Uterus (tissue), 4 donors: ENCODE results near the gene ZNF84. TPM values are rescaled to one million over a fixed set of nuclear protein-coding genes. Genes with fewer than 3 reads are reported as not detected.

Experiments used
- DNase-seq, 2 donors: peaks; one replicate each; pipeline ENCODE4 v3.0.0-alpha.2; 2019 to 2020
- H3K27ac ChIP-seq, 2 donors: fragments of 200-600 bp; sonication (generic); 1 replicate in 1 of 2; 2 replicates in 1 of 2; pipeline ENCODE4 v1.5.1; 2016 to 2018
- H3K27me3 ChIP-seq, 2 donors: fragments of 200-600 bp; sonication (generic); one replicate each; pipeline ENCODE4 v1.5.1; 2018 to 2019; ENCODE audit warnings: control low read depth in 1 of 2
- H3K36me3 ChIP-seq, 2 donors: fragments of 200-600 bp; sonication (generic); one replicate each; pipeline ENCODE4 v1.5.1; 2019; ENCODE audit warnings: control low read depth in 1 of 2
- H3K4me1 ChIP-seq, 2 donors: fragments of 200-600 bp; sonication (generic); one replicate each; pipeline ENCODE4 v1.5.1; 2018 to 2019; ENCODE audit warnings: control low read depth in 1 of 2
- H3K4me3 ChIP-seq, 2 donors: fragments of 200-600 bp; sonication (generic); 1 replicate in 1 of 2; 2 replicates in 1 of 2; pipeline ENCODE4 v1.5.1; 2018 to 2019; ENCODE audit warnings: mild to moderate bottlenecking in 1 of 2
- H3K9me3 ChIP-seq, 2 donors: fragments of 200-600 bp; sonication (generic); one replicate each; pipeline ENCODE4 v1.5.1; 2019; ENCODE audit warnings: control low read depth in 1 of 2
- POLR2A ChIP-seq, 2 donors: fragments of 450-650 bp; IDR thresholded peaks; one replicate each; pipeline ENCODE4 v1.6.1; 2016; ENCODE audit warnings: antibody characterized with exemption in 2 of 2, mild to moderate bottlenecking in 1 of 2, moderate library complexity in 1 of 2
- intact Hi-C: fragments of 100-400 bp; cut with DNase I; formaldehyde crosslinking; loops from one replicate; pipeline ENCODE4 v1.15.1; 2023; ENCODE audit warnings: low total_unique reads
- total RNA-seq, 4 donors: library from RNA; depleted of rRNA in 3 of 4; stranded (reverse); fragments of >200 nt in 3 of 4; gene quantifications; one replicate each; pipeline versions ENCODE4 v1.1.0 to v1.2.4, GENCODE V29; 2014 to 2023
- TF ChIP-seq, protein P1 (sequence below), 4 experiments: fragments of 200-600 bp in 2 of 4; fragments of 450-650 bp in 2 of 4; sonication (generic) in 2 of 4; IDR thresholded peaks; one replicate each; pipeline ENCODE4 v1.5.1; 2016 to 2019; ENCODE audit warnings: antibody characterized with exemption in 4 of 4, mild to moderate bottlenecking in 2 of 4, moderate library complexity in 1 of 4
- donor health status: DM: yes; HTN: yes; CAD: no.

Gene ZNF84
- total RNA-seq, 4 donors from 2014 or later: 29.7 to 452 (median 75.6) TPM

- no peak overlapping the region for H3K4me3 ChIP-seq
- H3K27me3 ChIP-seq: no peaks in the 10 kb centered on the region
- H3K9me3 ChIP-seq: peaks cover 3 to 92% of the 10 kb centered on the region in 2 donors
- no peaks in the 10 kb centered on the region for H3K4me1 ChIP-seq
- no peak for TF ChIP-seq POLR2A (IDR thresholded peaks at IDR 0.05)
- TF ChIP-seq, protein P1, sequence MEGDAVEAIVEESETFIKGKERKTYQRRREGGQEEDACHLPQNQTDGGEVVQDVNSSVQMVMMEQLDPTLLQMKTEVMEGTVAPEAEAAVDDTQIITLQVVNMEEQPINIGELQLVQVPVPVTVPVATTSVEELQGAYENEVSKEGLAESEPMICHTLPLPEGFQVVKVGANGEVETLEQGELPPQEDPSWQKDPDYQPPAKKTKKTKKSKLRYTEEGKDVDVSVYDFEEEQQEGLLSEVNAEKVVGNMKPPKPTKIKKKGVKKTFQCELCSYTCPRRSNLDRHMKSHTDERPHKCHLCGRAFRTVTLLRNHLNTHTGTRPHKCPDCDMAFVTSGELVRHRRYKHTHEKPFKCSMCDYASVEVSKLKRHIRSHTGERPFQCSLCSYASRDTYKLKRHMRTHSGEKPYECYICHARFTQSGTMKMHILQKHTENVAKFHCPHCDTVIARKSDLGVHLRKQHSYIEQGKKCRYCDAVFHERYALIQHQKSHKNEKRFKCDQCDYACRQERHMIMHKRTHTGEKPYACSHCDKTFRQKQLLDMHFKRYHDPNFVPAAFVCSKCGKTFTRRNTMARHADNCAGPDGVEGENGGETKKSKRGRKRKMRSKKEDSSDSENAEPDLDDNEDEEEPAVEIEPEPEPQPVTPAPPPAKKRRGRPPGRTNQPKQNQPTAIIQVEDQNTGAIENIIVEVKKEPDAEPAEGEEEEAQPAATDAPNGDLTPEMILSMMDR (IDR thresholded peaks at IDR 0.05): no peak
- intact Hi-C loops: no loop called here
- no peak for DNase-seq
- H3K36me3 ChIP-seq: no peaks in the 10 kb centered on the region
- no peak overlapping the region for H3K27ac ChIP-seq
These were observed 26.2 kb downstream of the ZNF84 start for GRCh38 chr12:133063556-133063955.

DNA sequence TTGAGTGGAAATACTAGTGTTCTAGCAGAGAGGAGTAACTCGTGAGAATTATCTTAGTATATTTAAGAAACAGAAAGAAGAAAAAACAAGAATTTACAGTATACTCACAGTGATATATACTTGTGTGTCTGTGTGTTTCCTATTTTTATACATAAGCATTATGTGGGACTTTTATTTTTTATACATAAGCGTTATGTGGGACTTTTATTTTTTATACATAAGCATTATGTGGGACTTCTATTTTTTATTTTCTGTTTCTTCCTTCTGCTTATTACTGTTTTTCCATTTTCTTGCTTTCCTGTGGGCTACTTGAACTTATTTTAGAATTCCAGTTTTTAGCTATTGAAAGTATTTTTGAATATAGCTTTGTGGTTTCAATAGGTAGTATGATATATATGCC, 36.5 kb downstream of the ZNF84 start:
- no peak for DNase-seq
- Histone ChIP-seq H3K36me3 (no peaks in the 10 kb centered on the region), H3K27me3 (no peaks in the 10 kb centered on the region), H3K4me3 (no peak overlapping the region), H3K27ac (no peak overlapping the region), H3K4me1 (no peaks in the 10 kb centered on the region), H3K9me3 (peaks cover 0 to 58% of the 10 kb centered on the region in 2 donors)
- intact Hi-C loops: no loop called here
- TF ChIP-seq, protein P1 (IDR thresholded peaks at IDR 0.05): no peak
- TF ChIP-seq POLR2A (IDR thresholded peaks at IDR 0.05): no peak

DNA sequence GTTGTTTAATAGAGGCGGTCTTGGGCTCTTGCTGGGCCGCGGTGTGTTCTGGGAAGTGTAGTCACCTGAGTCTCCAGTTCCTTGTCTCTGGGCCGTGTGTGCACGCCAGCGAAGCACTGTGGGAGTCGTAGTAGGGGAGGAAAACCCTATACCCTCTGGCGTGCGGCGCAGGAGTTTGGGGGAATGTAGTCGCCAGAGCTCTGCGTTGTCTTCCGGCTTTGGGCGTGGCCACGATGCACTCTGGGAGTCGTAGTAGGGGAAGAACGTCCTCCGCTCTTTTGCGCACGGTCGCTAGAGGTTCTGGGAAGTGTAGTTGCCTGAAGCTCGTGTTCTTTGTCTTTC, 42.7 kb downstream of the ZNF84 start:
- Histone ChIP-seq H3K27me3 (no peaks in the 10 kb centered on the region), H3K27ac (peak overlapping the region; percentile 96 to 98), H3K4me1 (no peaks in the 10 kb centered on the region), H3K36me3 (no peaks in the 10 kb centered on the region), H3K4me3 (peak overlapping the region; percentile 91 to 95), H3K9me3 (peaks cover 0 to 60% of the 10 kb centered on the region in 2 donors)
- peak; percentile 98 for DNase-seq
- TF ChIP-seq, protein P1 (IDR thresholded peaks at IDR 0.05): peak in 1 of 4 experiments; percentile 0
- TF ChIP-seq POLR2A (IDR thresholded peaks at IDR 0.05): no peak
- intact Hi-C loops: loop anchor here (5.0 kb wide), 1 partner anchor 43 kb away; the partner anchor contains the start of gene ZNF84

GRCh38 chr12:133080368-133081158, 43.3 kb downstream of the ZNF84 start, which contains the start of gene ZNF140:
ZNF140 (plus strand) TSS chr12:133080923; CDS start chr12:133081321, 398 bp downstream.
- Histone ChIP-seq H3K9me3 (peaks cover 0 to 64% of the 10 kb centered on the region in 2 donors), H3K4me3 (peak within 1 kb of the TSS; percentile 91 to 95), H3K27ac (peak within 1 kb of the TSS; percentile 96 to 98), H3K27me3 (no peaks in the 10 kb centered on the region), H3K36me3 (no peaks in the 10 kb centered on the region), H3K4me1 (no peaks in the 10 kb centered on the region)
- peak; percentile 95 to 96 for DNase-seq
- peak; percentile 22 to 54 for TF ChIP-seq POLR2A (IDR thresholded peaks at IDR 0.05)
- TF ChIP-seq, protein P1 (IDR thresholded peaks at IDR 0.05): peak in 3 of 4 experiments; percentile 23 to 57 (median 27)
- intact Hi-C loops: loop anchor here (5.0 kb wide), 1 partner anchor 43 kb away; the partner anchor contains the start of gene ZNF84

- peaks cover 0 to 64% of the 10 kb centered on the region in 2 donors for H3K9me3 ChIP-seq
These were observed 44.0 kb downstream of the ZNF84 start for GRCh38 chr12:133081159-133081780.

More at GRCh38 chr12:133081159-133081780, 44.0 kb downstream of the ZNF84 start:
- peak; percentile 20 to 28 for DNase-seq
- peak overlapping the region; percentile 96 to 98 for H3K27ac ChIP-seq
- TF ChIP-seq POLR2A (IDR thresholded peaks at IDR 0.05): no peak
- TF ChIP-seq, protein P1 (IDR thresholded peaks at IDR 0.05): no peak
- peak overlapping the region; percentile 91 to 95 for H3K4me3 ChIP-seq
- intact Hi-C loops: loop anchor here (5.0 kb wide), 1 partner anchor 44 kb away; the partner anchor contains the start of gene ZNF84
- H3K4me1 ChIP-seq: no peaks in the 10 kb centered on the region
- no peaks in the 10 kb centered on the region for H3K27me3 ChIP-seq
- no peaks in the 10 kb centered on the region for H3K36me3 ChIP-seq
